BJ (cell line): Measurements from ENCODE around the gene MAP10. TPM values are rescaled to one million over a fixed set of nuclear protein-coding genes. Genes with fewer than 3 reads are reported as not detected.
A peak's percentile ranks its signal among the peaks of the same experiment; 100 is the strongest.

Experiments
- CTCF ChIA-PET: fragments of 350-600 bp; formaldehyde crosslinking; extraction: SDS; loops from one replicate; lab custom pipeline; 2021; ENCODE audit warnings: antibody characterized with exemption, inconsistent platforms; lab: Yijun Ruan, JAX
- POLR2A ChIA-PET: fragments of 300-600 bp; sonication (Branson Sonifier 250); formaldehyde crosslinking; extraction: SDS; loops from one replicate; lab custom pipeline; 2021; ENCODE audit warnings: antibody characterized with exemption; lab: Charles Lee
- DNase-seq: peaks from one replicate; pipeline ENCODE4 v3.0.0-alpha.2; 2011; ENCODE audit warnings: low read depth
- H3K27me3 ChIP-seq: 2 replicates; pipeline ENCODE4 v1.6.0; 2011; ENCODE audit warnings: low read length; ENCODE audit not compliant: control insufficient read depth, insufficient read depth
- H3K36me3 ChIP-seq: 2 replicates; pipeline ENCODE4 v1.5.1; 2011; ENCODE audit warnings: low read length; ENCODE audit not compliant: control insufficient read depth, insufficient read depth
- H3K4me3 ChIP-seq: 2 replicates; pipeline ENCODE4 v1.5.1; 2011; ENCODE audit warnings: low read depth, mild to moderate bottlenecking, control low read depth, low read length
- CTCF ChIP-seq: IDR thresholded peaks from 2 replicates; pipeline ENCODE4 v1.5.1; 2011; ENCODE audit warnings: low read depth, mild to moderate bottlenecking, control low read depth, inconsistent platforms, low read length, moderate library complexity; ENCODE audit not compliant: insufficient read depth
- polyA plus RNA-seq: library from polyadenylated mRNA; depleted of rRNA; stranded (reverse); fragments of >200 nt; gene quantifications from 2 replicates; pipeline ENCODE4 v1.2.3, GENCODE V29; 2011

Gene MAP10
- polyA plus RNA-seq, 1 experiment: 0.52 TPM

- DNase-seq: no peak
- Histone ChIP-seq H3K4me3 (no peak overlapping the region), H3K36me3 (no peaks in the 10 kb centered on the region), H3K27me3 (no peaks in the 10 kb centered on the region)
- TF ChIP-seq CTCF: no peak
- POLR2A ChIA-PET: no interaction called here
- CTCF ChIA-PET: no interaction called here
Measured at GRCh38 chr1:232797856-232798510, 7.2 kb upstream of the MAP10 start.

DNA sequence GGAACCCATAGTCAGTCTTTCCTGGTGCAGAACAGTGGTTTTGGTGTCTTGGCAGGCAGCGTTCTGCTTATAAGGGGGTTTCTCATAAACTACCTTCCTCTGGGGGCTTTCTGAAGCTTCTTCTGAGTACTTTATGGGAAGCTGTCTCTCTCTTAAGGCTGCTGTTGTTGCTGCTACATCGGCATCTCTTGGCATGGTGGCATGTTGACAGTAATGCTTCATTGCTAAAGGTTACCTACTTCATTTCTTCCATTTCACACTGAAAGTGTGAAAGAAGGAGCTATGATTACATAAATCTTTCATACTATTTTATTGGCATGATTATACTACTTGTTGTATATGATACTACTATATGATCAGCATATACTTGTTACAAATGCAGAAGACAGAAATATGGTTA lies 6.3 kb upstream of the MAP10 start:
- no peaks in the 10 kb centered on the region for H3K36me3 ChIP-seq
- no peaks in the 10 kb centered on the region for H3K27me3 ChIP-seq
- CTCF ChIA-PET: no interaction called here
- H3K4me3 ChIP-seq: no peak overlapping the region
- no peak for TF ChIP-seq CTCF
- POLR2A ChIA-PET: no interaction called here
- DNase-seq: no peak

- DNase-seq: no peak
- Histone ChIP-seq H3K4me3 (peak overlapping the region; percentile 59; the same call in 1 of the 2 replicates), H3K36me3 (no peaks in the 10 kb centered on the region), H3K27me3 (no peaks in the 10 kb centered on the region)
- ChIA-PET CTCF (no interaction called here), POLR2A (no interaction called here)
- TF ChIP-seq CTCF: no peak
Measured at GRCh38 chr1:232806186-232806510, 932 bp downstream of the MAP10 start.

- POLR2A ChIA-PET: no interaction called here
- no peak for DNase-seq
- CTCF ChIA-PET: no interaction called here
- no peak for TF ChIP-seq CTCF
- Histone ChIP-seq H3K27me3 (no peaks in the 10 kb centered on the region), H3K36me3 (no peaks in the 10 kb centered on the region), H3K4me3 (no peak overlapping the region)
Measured at GRCh38 chr1:232810856-232811255, 5.6 kb downstream of the MAP10 start.

GRCh38 chr1:232812560-232812959 lies 7.3 kb downstream of the MAP10 start:
- DNase-seq: no peak
- Histone ChIP-seq H3K36me3 (no peaks in the 10 kb centered on the region), H3K4me3 (no peak overlapping the region), H3K27me3 (no peaks in the 10 kb centered on the region)
- TF ChIP-seq CTCF: no peak
- CTCF ChIA-PET: interaction anchor here (0.8 kb wide), 1 partner anchor 26 kb away, joined by 3 read pairs; no protein-coding TSS in a partner anchor
- POLR2A ChIA-PET: no interaction called here
